ENCODE results near the gene IFIT2.
A peak's percentile ranks its signal among the peaks of the same experiment; 100 is the strongest.
"Not testable (repeated sequence)": the region's sequence is repeated elsewhere in the genome, so short reads cannot be mapped to it uniquely, and the experiment has no call there.

The IFIT2 gene

DNA sequence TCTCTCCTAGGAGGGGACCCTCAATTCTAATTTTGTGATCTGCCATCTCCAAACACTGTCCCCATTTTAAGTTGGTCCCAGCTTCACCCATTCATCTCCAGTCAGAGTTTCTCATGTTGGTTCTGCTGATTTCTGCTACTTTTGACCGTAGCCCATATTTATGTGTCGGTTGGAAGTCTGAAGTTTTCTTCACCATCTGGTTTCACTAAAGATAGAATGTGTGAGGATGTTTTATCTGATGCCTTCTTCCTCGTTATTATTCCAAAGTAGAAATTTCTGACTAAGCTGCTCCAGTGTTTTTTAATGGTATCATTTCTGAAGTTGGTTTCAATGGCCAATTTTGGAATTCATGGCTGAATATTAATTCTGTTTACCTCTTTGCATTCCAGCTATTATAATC, 21.3 kb upstream of the IFIT2 start:
- DNase-seq: no peak

DNA sequence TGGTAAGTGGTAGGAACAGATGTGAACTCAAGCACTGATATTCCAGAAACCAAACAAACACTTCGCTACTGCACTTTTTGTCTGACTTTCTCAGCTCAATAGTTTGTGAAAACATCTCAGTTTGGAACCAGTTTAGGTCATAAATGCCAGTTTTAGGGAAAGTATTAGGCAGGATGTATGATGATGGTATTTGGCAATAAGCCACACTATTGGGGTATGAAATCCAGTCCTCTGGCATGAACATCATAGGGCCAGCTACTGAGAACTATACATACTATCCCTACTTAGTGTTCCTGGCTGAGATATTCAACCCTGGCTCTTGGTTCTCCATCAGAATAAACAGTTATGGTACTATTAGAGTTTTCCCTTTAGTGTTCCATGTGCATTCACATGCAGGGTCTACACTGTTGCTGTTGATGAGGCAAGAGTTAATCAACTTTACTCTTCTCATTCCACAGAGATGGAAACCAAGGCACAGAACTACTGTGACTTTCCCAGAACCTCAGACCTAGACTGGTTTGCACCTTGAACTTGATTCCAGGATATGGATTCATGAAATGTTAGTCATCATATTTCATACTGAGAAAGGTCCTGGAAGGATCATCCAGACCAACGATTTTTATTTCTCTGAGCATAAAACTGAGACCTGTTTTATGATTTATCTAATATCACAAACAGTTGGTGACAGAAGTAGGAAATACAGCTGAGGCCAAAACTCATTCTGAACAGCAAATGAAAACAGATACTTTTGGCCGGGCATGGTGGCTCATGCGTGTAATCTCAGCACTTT, 20.0 kb upstream of the IFIT2 start:
- DNase-seq: no peak

DNA sequence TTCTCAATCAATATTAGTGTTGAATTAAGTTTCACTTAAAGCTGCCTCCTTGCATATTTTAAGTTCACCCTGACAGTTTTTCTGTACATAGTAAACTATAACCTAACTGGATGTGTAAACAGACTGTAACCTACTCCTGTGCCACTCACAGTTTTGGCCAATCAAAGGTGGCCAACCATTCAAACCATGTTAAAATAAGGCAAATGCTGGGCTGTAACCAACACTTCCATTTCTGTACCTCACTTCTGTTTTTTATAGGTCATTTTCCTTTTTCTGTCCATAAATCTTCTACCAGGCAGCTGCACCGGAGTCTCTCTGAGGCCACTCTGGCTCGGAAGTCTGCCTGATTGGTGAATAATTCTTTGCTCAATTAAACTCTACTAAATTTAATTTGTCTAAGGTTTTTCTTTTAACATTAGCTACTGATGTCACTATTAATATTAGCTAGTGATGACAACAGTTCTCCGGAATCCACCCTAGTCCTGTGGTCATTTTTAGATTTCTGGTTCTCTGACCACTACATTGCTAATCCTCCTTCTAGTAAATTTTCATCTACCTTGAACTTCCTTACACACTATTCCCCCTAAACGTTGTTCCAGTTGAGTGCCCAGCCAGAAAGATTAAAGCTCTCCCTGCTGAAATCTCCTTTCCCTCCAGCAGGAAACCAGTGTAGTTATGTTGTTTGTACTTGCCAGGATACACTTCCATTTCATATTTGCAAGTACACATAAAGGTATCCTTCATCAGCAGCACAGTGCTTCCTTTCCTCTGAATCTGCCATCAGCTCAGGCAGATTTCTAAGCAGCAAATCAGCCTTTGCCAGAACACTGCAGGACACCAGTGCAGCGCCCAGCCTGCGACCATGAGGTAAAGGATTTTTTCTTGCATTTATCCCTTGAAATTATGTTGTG, 18.6 kb upstream of the IFIT2 start:
- DNase-seq: no peak

- no peak for DNase-seq
These were observed 17.8 kb upstream of the IFIT2 start for GRCh38 chr10:89283936-89284475.

- DNase-seq: not testable (repeated sequence)
These were observed 17.1 kb upstream of the IFIT2 start for GRCh38 chr10:89284711-89285110.

DNA sequence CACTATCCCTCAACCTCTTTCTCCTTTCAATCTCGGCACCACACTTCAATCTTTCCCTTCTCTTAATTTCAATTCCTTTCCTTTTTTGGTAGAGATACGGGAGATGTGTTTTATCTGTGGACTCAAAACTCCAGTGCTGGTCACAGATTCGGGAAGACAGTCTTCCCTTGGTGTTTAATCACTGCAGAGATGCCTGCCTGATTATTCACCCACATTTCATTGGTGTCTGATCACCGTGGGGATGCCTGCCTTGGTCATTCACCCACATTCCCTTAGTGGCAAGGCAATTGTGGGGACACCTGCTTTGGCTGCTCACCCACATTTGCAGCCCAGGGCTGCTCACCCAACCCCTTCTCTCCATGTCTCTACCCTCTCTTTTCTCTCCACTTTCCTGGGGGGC, 16.5 kb upstream of the IFIT2 start:
- DNase-seq: not testable (repeated sequence)

DNA sequence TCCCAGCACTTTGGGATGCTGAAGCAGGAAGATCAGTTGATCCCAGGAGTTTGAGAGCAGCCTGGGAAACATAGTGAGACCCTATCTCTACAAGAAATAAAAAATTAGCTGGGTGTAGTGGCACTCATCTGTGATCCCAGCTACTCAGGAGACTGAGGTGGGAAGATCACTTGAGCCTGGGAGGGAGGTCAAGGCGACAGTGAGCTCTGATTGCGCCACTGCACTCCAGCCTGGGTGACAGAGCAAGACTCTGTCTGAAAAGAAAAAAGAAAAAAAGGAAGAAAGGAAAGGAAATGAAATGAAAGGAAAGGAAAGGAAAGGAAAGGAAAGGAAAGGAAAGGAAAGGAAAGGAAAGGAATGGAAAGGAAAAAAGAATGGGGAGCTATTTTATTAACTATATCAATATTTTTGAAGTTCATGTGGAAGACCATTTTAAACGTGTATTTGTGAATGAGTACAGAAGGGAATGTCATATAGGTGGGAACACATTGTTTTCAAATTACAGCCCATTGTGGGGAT, 7.1 kb upstream of the IFIT2 start:
- no peak for DNase-seq

- DNase-seq: no peak
These were observed 6.2 kb upstream of the IFIT2 start for GRCh38 chr10:89295597-89295996.

DNA sequence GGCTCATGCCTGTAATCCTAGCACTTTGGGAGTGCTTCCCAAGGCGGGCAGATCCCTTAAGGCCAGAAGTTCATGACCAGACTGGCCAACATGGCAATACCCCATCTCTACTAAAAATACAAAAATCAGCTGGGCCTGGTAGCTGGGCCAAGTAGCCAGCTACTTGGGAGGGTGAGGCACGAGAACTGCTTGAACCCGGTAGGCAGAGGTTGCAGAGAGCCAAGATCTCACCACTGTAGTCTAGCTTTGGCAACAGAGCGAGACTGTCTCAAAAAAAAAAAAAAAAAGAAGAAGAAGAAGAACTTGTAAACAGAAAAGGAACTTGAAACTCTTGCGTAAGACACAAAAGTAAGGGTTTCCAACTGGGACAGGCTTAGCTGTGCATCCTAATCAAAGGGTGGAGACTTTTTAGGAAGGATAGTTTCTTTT, 5.6 kb upstream of the IFIT2 start:
- DNase-seq: no peak

DNA sequence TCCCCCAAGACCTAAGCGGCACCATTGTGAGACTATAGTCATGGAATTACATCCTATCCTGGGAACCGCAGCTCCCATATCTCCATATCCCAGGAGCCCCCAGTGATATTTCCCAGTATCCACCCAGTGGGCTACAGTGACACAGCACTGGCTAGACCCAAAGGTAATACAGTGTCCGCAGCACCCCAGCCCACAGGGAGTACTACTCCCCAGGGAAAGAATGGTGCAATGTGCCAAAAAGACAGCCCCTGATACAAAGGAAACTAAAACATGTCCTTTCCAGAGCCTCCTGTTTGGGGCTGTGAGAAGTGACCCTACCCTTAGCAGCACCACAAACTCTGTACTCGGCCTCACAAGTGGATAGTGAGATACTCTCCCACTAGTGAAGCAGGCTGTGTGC, 4.5 kb upstream of the IFIT2 start:
- no peak for DNase-seq

GRCh38 chr10:89297791-89298190, 4.1 kb upstream of the IFIT2 start:
- no peak for DNase-seq

GRCh38 chr10:89299031-89299430, 2.8 kb upstream of the IFIT2 start:
- no peak for DNase-seq

- peak; percentile 31 for DNase-seq
These were observed 614 bp upstream of the IFIT2 start for GRCh38 chr10:89301232-89301631.

DNA sequence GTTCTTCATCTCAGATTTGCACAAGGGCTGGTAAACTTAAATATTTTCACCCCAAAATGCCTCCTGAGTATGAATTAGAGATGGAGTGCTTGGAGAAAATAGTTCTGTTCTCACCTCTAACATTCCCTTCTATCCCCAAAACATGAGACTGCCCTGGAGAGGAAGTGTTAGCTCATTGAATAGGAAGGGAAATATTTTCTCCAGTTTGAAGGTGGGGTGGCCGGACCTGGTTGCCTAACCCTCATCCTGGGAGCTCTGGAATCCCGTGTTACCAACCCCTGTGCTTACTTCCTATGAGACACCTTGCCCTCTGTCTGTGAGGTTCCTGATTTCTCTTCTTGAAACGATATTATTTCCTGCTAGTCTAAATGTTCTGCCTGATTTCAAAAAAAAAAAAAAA, 779 bp downstream of the IFIT2 start:
- DNase-seq: no peak

- DNase-seq: no peak
These were observed 1.3 kb downstream of the IFIT2 start for GRCh38 chr10:89303161-89303560.

- no peak for DNase-seq
These were observed 2.2 kb downstream of the IFIT2 start for GRCh38 chr10:89304026-89304425.

GRCh38 chr10:89304446-89304845, 2.6 kb downstream of the IFIT2 start:
- no peak for DNase-seq

DNA sequence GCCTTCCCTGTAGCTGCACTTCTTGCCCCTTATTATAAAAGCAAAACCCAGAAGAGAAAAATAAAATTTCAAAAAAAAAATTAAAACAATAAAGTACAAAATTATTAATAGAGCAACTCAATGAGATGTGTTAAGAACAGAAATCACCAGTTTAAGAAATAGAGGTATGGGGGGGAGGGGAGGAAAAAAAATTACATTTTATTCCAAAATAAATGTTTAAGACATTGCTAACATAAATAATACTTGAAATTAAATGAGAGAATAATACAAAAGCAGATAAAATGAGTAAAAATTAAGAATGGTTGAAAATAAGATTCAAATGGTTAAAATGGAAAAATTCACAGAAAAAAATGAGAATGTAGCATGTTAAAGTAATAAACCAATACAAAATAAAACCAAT, 3.1 kb downstream of the IFIT2 start:
- no peak for DNase-seq

GRCh38 chr10:89305766-89306433, 4.1 kb downstream of the IFIT2 start:
- DNase-seq: no peak

DNA sequence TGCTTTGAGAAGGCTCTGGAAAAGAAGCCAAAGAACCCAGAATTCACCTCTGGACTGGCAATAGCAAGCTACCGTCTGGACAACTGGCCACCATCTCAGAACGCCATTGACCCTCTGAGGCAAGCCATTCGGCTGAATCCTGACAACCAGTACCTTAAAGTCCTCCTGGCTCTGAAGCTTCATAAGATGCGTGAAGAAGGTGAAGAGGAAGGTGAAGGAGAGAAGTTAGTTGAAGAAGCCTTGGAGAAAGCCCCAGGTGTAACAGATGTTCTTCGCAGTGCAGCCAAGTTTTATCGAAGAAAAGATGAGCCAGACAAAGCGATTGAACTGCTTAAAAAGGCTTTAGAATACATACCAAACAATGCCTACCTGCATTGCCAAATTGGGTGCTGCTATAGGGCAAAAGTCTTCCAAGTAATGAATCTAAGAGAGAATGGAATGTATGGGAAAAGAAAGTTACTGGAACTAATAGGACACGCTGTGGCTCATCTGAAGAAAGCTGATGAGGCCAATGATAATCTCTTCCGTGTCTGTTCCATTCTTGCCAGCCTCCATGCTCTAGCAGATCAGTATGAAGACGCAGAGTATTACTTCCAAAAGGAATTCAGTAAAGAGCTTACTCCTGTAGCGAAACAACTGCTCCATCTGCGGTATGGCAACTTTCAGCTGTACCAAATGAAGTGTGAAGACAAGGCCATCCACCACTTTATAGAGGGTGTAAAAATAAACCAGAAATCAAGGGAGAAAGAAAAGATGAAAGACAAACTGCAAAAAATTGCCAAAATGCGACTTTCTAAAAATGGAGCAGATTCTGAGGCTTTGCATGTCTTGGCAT, 4.8 kb downstream of the IFIT2 start:
- DNase-seq: no peak

GRCh38 chr10:89307269-89307577, 5.4 kb downstream of the IFIT2 start:
- DNase-seq: no peak

GRCh38 chr10:89308266-89308665, 6.4 kb downstream of the IFIT2 start:
- DNase-seq: no peak

Measured in CD4-positive, alpha-beta T cell treated with Interleukin-21 for 1 hour (primary cell).